Right lobe of liver (tissue), 4 donors: ENCODE measurements around the gene CDR2.

ENCODE experiments used
- CTCF ChIP-seq, 4 donors: fragments of 200-600 bp in 3 of 4; fragments of 450-650 bp in 1 of 4; IDR thresholded peaks; one replicate each; pipeline versions ENCODE4 v1.5.1 to v1.8.0; 2016 to 2022; ENCODE audit warnings: antibody characterized with exemption in 4 of 4, mild to moderate bottlenecking in 2 of 4
- POLR2A ChIP-seq: fragments of 450-650 bp; IDR thresholded peaks from one replicate; pipeline ENCODE4 v1.6.1; 2017; ENCODE audit warnings: antibody characterized with exemption, mild to moderate bottlenecking
- donor health status: DM: no; HTN: no; CAD: no.
- donor health status: DM: no; HTN: no; CAD: no.
- donor health status: DM: no; HTN: yes; CAD: no.

DNA sequence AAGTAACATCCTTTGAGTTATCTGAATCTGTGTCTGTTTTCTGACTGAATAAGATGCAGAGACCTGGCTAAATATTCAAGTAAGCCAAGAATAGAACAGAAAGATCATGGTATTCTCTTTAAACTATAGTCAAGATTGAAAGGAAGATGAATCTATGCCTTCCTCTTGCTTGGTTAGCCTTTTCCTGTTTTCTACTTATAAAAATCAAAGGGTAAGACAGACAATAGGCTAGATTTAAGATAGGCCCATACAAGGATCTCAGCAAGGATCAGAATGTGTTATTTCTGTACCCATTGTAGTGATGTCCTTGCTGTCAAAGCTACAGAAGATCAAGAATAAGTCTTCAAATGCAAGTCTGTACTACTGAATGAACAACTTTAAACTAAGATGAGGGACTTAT, 7.0 kb upstream of the CDR2 start:
- TF ChIP-seq CTCF (IDR thresholded peaks at IDR 0.05) (no peak), POLR2A (no peak)
